ENCODE results near the gene SLC29A2.

The SLC29A2 gene, protein sequence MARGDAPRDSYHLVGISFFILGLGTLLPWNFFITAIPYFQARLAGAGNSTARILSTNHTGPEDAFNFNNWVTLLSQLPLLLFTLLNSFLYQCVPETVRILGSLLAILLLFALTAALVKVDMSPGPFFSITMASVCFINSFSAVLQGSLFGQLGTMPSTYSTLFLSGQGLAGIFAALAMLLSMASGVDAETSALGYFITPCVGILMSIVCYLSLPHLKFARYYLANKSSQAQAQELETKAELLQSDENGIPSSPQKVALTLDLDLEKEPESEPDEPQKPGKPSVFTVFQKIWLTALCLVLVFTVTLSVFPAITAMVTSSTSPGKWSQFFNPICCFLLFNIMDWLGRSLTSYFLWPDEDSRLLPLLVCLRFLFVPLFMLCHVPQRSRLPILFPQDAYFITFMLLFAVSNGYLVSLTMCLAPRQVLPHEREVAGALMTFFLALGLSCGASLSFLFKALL

DNA sequence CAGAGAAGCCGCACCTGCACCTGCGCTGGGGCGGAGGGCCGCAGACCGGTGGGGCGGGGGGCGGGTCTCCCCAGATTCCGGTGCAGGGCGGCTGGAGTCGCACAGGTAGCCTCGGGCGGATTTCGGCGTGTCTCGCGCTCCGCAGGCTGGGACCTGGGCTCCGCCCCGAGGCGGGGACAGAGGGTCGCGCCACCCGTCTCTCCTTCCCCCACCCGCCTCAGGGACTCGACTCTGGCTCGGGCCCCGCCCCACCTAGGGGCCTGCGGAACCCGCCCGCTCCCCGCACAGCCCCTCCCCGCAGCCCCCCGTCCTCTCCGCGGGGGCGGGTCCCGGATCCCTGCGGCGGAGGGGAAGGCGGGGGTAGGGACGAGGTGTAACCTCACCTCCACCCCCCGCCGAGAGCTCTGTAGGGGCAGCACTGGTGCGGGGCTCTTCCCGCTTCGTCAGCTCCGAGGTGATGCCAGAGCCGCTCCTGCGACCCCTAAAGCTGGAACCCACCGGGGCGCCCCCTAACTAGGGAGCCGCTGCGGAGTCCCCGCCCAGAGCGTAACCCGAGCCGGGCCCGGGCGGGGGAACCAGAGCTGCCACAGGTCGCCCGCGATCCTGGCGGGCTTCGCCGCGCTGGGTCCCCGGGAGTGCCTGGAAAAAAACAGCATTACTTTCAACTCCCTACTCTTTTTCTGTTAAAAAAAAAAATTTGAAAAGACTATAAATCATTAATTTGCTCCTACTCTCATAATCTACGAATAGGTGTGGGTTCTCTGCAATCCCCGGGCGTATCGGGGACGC, at the start of gene SLC29A2:
TSS of gene SLC29A2 (minus strand) at position 134 of the 789 bp plus-strand sequence. CDS start 169 bp downstream, outside the sequence.
- DNase-seq, result peak; percentile 82 to 83

DNA sequence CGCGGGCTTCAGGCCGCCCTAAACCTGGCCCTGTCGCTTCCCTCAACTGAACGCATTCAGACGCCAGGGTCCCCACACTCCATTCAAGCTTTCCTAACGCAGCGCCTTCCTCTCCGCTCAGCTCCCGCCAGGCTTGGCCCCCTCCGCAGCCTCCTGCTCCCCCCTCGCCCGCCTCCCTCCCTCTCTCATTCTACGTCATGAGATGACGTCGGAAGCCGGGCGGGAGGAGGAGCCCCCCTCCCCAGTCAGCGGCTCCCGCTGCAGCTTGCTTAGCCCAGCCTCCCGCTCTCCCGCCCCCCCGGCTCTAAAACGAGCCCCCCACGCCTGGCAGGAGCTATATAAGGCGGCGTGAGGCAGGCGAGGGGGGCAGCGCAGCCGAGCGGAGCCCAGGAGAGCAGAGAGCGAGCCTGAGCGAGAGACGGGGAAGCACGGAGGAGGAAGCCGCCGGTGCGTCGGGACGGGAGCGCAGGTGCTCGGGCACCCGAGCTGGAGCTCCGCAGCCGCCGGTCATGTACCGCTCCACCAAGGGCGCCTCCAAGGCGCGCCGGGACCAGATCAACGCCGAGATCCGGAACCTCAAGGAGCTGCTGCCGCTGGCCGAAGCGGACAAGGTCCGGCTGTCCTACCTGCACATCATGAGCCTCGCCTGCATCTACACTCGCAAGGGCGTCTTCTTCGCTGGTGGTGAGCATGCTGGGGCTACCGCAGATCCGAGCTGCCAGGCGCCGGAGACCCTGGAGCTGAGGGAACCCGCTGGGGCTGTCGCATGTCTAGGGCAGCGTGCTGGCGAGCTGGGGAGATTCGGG, 49.3 kb upstream of the SLC29A2 start, which contains the start of gene NPAS4:
TSS of gene NPAS4 (plus strand) at position 365 of the 806 bp plus-strand sequence. CDS start at position 510, 145 bp downstream.
- no peak for DNase-seq

GRCh38 chr11:66419825-66420224, 48.3 kb upstream of the SLC29A2 start:
- DNase-seq, result no peak

DNA sequence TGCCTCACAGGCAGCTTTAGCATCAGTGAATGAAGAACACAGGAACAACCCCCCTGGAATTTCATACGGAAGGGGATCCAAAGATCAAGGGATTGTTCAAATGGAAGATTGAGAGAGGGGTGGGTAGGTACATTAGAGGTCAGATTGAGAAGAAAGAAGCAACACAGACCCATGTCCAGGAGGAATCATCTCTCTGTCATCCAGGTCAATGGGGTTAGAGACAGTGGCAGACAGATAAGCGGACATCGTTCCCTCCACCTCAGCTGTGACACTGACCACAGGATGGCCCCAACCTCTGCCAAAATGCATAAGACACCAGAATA, 47.4 kb upstream of the SLC29A2 start:
- DNase-seq, result no peak

- DNase-seq, result peak; percentile 39 to 44
These were observed 46.8 kb upstream of the SLC29A2 start for GRCh38 chr11:66418168-66418985.

GRCh38 chr11:66417000-66417399, 45.4 kb upstream of the SLC29A2 start:
- no peak for DNase-seq

GRCh38 chr11:66415423-66415822, 43.9 kb upstream of the SLC29A2 start:
- DNase-seq, result no peak

- no peak for DNase-seq
These were observed 42.8 kb upstream of the SLC29A2 start for GRCh38 chr11:66414120-66414934.

DNA sequence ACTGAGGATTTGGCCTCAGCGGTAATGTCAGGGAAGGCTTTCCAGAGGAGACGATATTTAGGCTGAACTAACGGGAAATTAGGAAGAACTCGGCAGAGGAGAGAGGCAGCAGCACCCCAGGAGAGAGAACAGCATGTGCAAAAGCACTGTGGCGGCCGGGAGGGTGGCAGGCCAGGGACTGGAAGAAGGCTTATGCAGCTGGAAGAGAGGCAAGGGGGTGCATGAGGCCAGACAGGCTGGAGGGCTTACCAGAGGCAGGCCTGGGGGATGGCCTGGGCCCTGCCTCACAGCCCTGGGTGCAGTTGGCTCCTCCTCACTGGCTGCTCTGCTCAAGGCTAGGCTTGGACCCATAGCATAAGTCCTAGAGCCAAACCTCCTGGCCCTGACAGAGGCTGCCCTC, 41.6 kb upstream of the SLC29A2 start:
- no peak for DNase-seq

DNA sequence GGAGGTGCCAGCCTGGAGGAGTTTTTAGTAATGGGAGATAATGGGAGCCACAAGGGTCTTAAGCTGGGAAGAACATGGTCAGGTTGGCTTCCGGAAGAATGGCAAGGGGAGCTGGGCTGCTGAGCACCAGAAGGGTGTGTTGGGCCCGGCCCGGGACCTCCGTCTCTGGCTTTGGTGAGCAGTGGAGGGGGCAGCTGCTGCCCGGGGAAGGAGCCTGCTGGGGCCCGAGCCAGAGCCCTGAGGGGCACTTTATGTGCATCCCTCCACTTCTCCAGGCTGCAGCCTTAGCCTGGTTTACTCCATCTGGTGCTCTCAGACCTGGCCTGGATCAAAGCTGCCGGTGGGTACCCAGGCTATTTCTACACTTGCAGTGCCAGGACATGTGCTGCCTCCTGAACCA, 40.5 kb upstream of the SLC29A2 start:
- DNase-seq, result no peak

DNA sequence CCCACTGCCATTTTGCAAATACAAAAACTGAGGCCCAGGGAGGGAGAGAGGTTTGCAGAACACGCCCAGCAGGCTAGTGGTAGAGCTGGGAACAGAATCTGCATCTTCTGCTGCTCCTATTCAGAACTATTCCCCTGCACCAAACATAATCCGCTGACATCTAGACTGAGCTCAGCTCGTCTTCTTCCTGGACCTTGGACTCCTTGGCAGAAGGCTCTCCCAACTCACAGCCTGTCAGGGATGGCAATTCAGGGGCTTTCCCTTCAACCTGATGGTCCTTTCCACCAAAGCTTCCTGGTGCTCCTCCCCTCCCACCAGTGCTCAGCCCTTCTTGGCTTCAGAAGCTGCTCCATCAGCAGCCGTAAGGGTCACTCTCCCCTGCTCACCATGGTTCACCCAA, 39.8 kb upstream of the SLC29A2 start:
- DNase-seq, result no peak

DNA sequence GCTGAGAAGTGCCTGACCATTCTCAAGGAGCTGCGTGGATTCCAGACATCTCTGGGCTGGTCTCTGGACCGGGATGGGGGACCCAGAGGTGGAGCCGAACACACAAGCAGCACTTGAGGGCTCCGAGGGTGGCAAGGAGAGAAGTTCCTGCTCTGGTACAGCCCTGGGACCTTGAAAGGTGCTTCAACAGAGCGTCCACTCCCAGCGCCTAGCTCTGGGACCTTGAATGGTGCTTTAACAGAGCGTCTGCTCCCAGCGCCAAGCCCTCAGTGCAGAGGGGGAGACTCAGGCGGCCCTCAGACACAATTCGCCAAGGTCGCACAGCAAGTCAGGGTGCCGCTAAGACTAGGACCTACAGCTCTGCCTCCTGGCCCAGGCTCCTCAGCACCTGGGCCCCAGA, 38.6 kb upstream of the SLC29A2 start:
- DNase-seq, result no peak

DNA sequence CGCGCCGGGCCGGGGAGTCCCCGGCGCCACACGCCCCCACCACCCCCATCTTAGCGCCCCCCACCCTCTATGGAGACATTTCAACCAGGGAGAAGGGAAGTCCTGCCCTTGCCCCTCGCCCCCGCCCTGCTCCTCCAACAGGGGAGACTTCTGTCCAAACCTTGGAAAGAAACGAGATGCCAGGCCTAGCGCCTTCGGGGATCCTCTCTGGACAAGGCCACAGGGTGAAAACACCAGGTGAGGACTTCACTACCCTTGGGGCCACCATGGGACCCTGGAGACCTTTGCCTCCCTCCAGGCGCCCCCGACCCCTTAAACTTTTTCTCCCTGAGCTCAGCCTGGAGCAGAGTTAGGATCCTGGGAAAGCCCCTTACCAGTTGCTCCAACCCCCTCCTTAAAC, 37.7 kb upstream of the SLC29A2 start:
- no peak for DNase-seq

- DNase-seq, result peak; percentile 87 to 90
These were observed 37.1 kb upstream of the SLC29A2 start for GRCh38 chr11:66408488-66409214.

- DNase-seq, result no peak
These were observed 36.1 kb upstream of the SLC29A2 start for GRCh38 chr11:66407651-66408050.

DNA sequence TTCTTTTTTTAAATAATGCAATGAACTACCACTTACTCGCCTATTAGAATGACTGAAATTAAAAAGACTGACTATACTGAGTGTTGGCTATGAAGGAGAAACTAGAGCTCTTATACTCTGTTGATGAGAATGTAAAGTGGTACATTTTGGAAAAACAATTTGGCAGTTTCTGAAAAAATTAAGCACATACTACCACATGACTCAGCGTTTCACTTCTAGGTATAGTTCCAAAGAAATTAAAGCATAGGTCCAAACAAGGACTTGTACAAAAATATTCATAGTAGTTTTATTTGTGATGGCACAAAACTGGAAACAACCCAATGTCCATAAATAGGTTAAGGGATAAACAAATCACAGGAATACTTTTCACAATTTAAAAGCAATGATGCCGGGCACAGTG, 22.4 kb upstream of the SLC29A2 start:
- no peak for DNase-seq

DNA sequence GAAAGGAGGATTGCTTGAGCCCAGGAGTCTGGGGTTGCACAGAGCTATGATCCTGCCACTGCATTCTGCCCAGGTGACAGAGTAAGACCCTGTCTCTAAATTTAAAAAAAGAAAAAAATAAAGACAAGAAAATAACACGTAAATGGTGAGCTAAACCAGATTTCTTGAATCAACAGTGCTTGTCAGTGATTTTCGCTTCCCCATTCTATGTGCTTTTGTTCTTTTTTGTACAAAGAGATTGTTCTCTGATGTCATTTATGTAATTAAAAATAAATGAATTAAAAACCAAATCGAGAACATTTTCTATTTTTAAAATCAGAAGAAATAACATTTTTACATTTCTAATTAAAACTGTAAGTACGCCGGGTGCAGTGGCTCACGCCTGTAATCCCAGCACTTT, 19.8 kb upstream of the SLC29A2 start:
- DNase-seq, result no peak

GRCh38 chr11:66388780-66389386, 17.3 kb upstream of the SLC29A2 start:
- DNase-seq, result peak; percentile 76 to 77

DNA sequence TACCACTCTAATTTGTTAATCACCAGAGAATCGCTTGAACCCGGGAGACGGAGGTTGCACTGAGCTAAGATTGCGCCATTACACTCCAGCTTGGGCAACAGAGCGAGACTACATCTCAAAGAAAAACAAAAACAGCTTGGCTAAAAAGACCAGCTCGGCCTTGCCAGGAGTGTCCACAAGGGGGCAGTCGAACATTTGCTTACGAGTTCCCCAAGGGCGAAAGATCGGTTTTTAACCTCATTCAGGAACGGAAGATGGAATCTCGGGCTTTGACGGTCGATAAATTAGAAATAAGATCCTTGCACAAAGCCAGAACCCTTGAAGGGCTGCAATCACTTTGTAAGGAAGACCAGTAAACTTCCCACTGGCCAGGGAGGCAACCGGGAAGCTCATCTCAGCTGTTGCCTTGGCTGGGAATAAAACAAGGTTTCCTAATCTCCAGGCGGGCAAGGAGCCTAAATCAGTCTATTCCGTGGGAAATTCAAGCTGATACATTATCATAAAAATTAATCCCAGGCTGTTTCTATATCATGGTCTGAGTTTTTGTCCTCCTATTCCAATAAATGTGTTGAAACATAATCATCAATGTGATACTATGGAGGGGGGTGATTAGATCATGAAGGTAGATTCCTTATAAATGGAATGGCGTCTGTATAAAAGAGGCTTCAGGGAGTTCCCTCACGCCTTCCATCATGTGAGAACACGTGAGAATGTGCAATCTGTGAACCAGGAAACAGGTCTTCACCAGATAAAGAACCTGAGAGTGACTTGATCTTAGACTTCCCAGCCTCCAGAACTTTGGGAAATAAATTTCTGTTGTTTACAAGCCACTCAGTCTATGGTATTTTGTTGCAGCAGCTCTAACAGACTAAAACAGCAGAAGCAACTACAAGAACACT, 14.9 kb upstream of the SLC29A2 start:
- peak; percentile 82 to 84 for DNase-seq

Data from CD4-positive, alpha-beta T cell treated with Interleukin-4 for 1 hour (primary cell).